Activated CD4-positive, alpha-beta T cell treated with anti-CD3 and anti-CD28 coated beads, Interleukin-2, amount 10 ng/mL, durations not matched to agents 7 days and 5 days (primary cell): ENCODE data around the gene PPHLN1. TPM values are rescaled to one million over a fixed set of nuclear protein-coding genes. Genes with fewer than 3 reads are reported as not detected.

Experiments
- CTCF ChIA-PET: fragments of 350-600 bp; sonication (Branson Sonifier 250); formaldehyde crosslinking; loops from one replicate; lab custom pipeline; 2021; ENCODE audit warnings: antibody characterized with exemption; lab: Charles Lee
- POLR2A ChIA-PET: fragments of 350-600 bp; sonication (Branson Sonifier 250); formaldehyde crosslinking; loops from one replicate; lab custom pipeline; 2021; ENCODE audit warnings: antibody characterized with exemption; lab: Charles Lee
- DNase-seq: peaks from one replicate; pipeline ENCODE4 v3.0.0-alpha.2; 2020
- H3K27ac Mint-ChIP-seq: one replicate; pipeline ENCODE4 v1.8.0; 2021; ENCODE audit warnings: mild to moderate bottlenecking, moderate library complexity, mixed read lengths
- H3K27me3 Mint-ChIP-seq: one replicate; pipeline ENCODE4 v1.8.0; 2021; ENCODE audit warnings: mixed read lengths
- H3K36me3 Mint-ChIP-seq: one replicate; pipeline ENCODE4 v1.8.0; 2021; ENCODE audit warnings: low read depth, mixed read lengths
- H3K4me1 Mint-ChIP-seq: one replicate; pipeline ENCODE4 v1.8.0; 2021; ENCODE audit warnings: mixed read lengths
- H3K4me3 Mint-ChIP-seq: one replicate; pipeline ENCODE4 v1.8.0; 2021; ENCODE audit warnings: mild to moderate bottlenecking, moderate library complexity, mixed read lengths
- H3K9me3 Mint-ChIP-seq: one replicate; pipeline ENCODE4 v1.8.0; 2021; ENCODE audit warnings: mixed read lengths
- total RNA-seq, 2 experiments: library from RNA; stranded (reverse); gene quantifications; one replicate each; pipeline ENCODE4 v1.2.3, GENCODE V29; 2021

The PPHLN1 gene
- total RNA-seq, 2 experiments from 2014 or later, result 83.5 to 84.0 TPM

DNA sequence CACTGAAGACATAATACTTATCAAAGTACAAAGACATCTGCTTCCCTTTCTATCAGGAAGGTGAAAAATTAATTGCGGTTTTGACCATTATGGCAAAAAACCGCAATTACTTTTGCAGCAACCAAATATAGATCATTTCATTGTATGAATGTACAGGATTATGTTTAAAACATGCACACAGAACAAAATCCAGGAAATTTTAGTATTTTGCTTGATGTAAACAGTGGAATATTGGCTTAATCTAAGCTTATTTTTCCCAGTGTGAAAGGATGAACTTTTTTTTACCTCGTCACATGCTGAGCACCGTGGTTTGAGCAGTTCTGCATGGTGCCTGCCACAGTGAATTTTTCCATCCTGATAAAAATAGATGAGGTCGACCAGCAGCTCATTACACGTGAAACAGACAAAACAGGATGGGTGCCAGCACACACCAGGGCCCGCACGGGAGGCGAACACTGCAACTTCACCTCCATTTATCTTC lies 142.4 kb downstream of the PPHLN1 start:
- POLR2A ChIA-PET, result no interaction called here
- Mint-ChIP-seq H3K4me1 (peaks cover 20% of the 10 kb centered on the region), H3K4me3 (no peak overlapping the region), H3K27ac (no peak overlapping the region), H3K27me3 (peaks cover 16% of the 10 kb centered on the region), H3K9me3 (no peaks in the 10 kb centered on the region), H3K36me3 (no peaks in the 10 kb centered on the region)
- CTCF ChIA-PET, result interaction anchor here (1.0 to 2.0 kb wide), 4 partner anchors 12 to 38 kb away, joined by 3 to 5 read pairs (median 4); no protein-coding TSS in a partner anchor
- DNase-seq, result no peak

DNA sequence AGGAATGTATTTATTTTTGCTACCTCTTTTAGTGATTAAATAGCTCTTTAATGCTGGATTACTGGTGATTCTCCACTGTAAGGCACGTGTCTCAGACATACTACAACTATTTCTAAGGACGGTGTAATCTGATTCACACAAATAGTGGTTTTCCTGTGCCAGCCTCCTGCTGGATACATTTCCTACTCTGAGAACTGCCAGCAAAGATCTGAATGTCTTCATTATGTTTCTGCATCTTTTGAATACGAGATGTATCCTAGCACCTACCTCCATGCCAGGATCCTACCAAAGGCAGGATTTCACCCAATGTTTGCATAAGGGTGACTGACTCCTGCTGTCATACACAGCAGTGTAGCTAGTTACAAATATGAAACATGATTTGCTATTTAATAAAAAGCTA lies 143.0 kb downstream of the PPHLN1 start:
- Mint-ChIP-seq H3K4me3 (peak overlapping the region; percentile 36), H3K27ac (peak overlapping the region; percentile 11), H3K27me3 (peaks cover 19% of the 10 kb centered on the region), H3K9me3 (no peaks in the 10 kb centered on the region), H3K4me1 (peaks cover 20% of the 10 kb centered on the region), H3K36me3 (no peaks in the 10 kb centered on the region)
- no peak for DNase-seq
- ChIA-PET CTCF (interaction anchor here (0.9 to 2.0 kb wide), 4 partner anchors 10 to 38 kb away, joined by 3 to 5 read pairs (median 4); no protein-coding TSS in a partner anchor), POLR2A (interaction anchor here (0.7 kb wide), 1 partner anchor 745 kb away, joined by 5 read pairs; no protein-coding TSS in a partner anchor)

DNA sequence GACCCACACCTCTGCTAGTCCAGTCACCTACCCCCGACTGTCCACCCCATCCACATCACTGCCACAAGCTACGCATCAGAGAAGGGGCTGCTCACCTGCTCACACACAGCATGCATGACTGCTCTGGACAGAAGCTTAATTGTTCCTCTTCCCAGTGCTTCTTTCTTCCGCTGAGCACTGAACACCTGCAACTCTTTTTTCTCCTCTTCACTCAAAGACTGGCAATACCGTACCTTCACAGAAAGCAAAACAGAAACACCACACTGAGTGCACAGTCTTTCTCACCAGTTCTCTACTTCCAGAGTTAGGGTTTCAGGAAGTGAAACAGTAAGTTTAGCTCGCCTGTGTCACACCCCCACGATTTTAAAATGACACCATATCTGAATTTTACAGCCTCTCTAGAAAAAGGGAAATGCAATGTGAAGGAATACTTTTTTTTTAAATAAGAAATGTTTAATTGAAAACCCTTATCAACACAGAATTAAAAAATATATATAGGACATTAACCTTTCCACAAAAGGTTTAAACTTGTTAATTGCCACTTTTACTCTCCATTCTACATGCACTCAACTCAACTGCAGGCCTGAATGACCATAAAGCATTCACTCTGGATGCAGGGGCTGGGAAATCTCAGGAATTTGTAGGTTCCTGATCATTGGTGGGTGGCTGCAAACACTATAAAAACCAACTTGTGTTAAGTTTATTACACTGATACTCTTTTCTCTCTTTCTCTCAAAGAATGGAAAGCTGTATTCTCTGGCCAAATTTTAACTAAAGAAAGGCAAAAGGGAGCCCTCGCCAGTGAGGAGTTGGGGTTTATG lies 143.6 kb downstream of the PPHLN1 start:
- ChIA-PET CTCF (interaction anchor here (0.9 to 2.0 kb wide), 4 partner anchors 8 to 38 kb away, joined by 3 to 5 read pairs (median 5); no protein-coding TSS in a partner anchor), POLR2A (interaction anchor here (0.7 kb wide), 1 partner anchor 746 kb away, joined by 5 read pairs; no protein-coding TSS in a partner anchor)
- Mint-ChIP-seq H3K9me3 (no peaks in the 10 kb centered on the region), H3K4me3 (peak overlapping the region; percentile 36), H3K27ac (peak overlapping the region; percentile 17), H3K27me3 (peaks cover 19% of the 10 kb centered on the region), H3K36me3 (no peaks in the 10 kb centered on the region), H3K4me1 (peaks cover 20% of the 10 kb centered on the region)
- peak; percentile 26 for DNase-seq

DNA sequence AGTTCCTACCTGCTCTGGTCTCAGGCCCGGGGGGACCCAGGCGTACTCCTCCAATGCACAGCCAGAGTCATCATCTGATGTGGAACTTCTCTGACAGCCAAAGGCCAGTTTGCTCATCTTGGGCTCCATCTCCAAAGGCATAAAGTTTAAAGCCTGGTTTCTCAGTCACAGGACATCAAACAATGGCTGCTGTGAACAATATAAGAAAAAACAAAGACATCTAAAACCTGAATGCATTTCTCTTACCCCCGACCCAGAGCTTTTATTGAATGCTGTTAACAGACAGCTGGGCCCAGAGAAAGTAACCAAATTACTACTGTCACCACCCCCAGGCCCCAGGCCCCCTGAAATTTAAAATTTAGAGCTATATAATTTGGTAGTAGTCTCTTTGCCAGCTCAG lies 146.4 kb downstream of the PPHLN1 start:
- Mint-ChIP-seq H3K27me3 (peaks cover 19% of the 10 kb centered on the region), H3K36me3 (no peaks in the 10 kb centered on the region), H3K9me3 (no peaks in the 10 kb centered on the region), H3K4me3 (no peak overlapping the region), H3K4me1 (peaks cover 20% of the 10 kb centered on the region), H3K27ac (no peak overlapping the region)
- ChIA-PET POLR2A (no interaction called here), CTCF (no interaction called here)
- no peak for DNase-seq

DNA sequence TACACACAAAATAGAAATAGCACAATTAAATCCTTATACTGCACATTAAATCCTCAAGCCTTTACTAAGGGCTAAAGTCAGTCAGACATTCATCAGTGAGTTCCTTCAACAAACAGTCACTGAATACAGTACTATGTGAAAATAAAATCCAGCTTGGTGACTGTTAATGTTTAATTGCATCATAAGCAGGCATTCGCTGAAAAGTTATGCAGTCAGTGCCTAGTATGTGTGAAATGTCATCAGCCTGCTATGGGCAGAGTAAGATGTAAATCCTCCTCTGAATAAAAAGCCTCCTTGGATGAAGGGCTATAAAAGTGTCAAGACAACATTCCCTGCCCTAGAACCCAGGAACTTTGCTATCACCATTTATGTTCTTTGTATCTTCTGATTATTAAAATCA lies 147.2 kb downstream of the PPHLN1 start:
- H3K27ac Mint-ChIP-seq, result no peak overlapping the region
- ChIA-PET CTCF (no interaction called here), POLR2A (no interaction called here)
- no peaks in the 10 kb centered on the region for H3K9me3 Mint-ChIP-seq
- peaks cover 20% of the 10 kb centered on the region for H3K27me3 Mint-ChIP-seq
- no peak for DNase-seq
- no peak overlapping the region for H3K4me3 Mint-ChIP-seq
- H3K4me1 Mint-ChIP-seq, result peaks cover 20% of the 10 kb centered on the region
- H3K36me3 Mint-ChIP-seq, result no peaks in the 10 kb centered on the region

DNA sequence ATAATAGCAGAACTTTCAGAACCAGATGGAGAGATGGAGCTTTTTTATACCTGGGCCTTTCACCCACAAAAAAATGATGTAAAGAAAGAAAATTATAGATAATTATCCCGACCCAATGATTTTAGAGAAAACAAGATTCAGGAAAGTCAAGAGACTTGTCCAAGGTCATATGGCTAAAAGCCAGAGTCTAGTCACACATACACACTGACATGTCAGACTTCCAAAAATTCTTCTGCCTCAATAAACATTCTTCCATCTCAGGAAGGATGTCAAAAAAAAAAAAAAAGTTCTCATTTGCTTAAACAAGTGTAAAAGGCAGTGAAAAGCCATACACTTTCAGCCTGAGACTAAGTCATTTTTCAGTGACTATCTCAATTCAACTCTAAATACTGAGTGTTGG lies 147.6 kb downstream of the PPHLN1 start:
- H3K9me3 Mint-ChIP-seq, result no peaks in the 10 kb centered on the region
- ChIA-PET CTCF (no interaction called here), POLR2A (no interaction called here)
- no peak for DNase-seq
- no peaks in the 10 kb centered on the region for H3K36me3 Mint-ChIP-seq
- no peak overlapping the region for H3K4me3 Mint-ChIP-seq
- no peak overlapping the region for H3K27ac Mint-ChIP-seq
- H3K27me3 Mint-ChIP-seq, result peaks cover 23% of the 10 kb centered on the region
- peaks cover 16% of the 10 kb centered on the region for H3K4me1 Mint-ChIP-seq

DNA sequence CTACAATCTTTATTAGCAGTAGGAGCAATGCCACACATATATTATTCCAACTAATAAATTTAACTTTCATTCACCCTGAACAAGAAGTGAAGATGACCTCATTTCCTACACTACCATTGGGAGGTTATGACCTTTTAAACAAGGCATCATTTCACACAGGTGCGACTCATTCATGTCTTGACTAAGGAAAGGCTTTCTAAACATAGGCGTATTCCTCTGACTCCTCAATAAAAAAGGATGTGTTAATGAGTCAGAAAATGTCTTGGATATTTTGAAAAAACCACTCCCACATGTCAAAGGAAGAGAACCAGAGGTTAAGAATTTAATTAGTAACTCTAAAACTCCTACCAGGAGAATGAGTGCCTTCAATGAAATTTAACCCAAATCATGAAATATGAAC lies 148.4 kb downstream of the PPHLN1 start:
- ChIA-PET POLR2A (no interaction called here), CTCF (no interaction called here)
- Mint-ChIP-seq H3K36me3 (no peaks in the 10 kb centered on the region), H3K4me1 (peaks cover 7% of the 10 kb centered on the region), H3K9me3 (no peaks in the 10 kb centered on the region), H3K4me3 (no peak overlapping the region), H3K27me3 (peaks cover 27% of the 10 kb centered on the region), H3K27ac (no peak overlapping the region)
- DNase-seq, result no peak

DNA sequence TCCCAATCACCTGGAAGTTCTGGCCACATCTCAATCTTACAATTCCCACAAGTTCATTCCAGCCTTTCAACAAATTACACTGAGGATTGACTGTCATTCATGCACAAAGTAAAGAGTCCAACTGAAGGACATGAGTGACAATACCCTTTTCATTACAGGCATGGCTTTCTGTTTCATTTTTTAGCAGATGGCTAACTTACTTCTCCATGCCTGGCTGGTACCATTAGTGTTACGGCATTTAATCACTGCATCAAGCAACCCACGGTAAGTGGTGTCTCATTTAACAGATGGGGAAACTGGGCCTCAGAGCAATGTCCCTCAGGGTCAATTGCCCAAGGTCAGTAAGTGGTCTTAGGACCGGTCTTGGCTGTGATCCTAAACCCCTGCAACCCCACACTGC lies 149.1 kb downstream of the PPHLN1 start:
- CTCF ChIA-PET, result no interaction called here
- peaks cover 1% of the 10 kb centered on the region for H3K4me1 Mint-ChIP-seq

DNA sequence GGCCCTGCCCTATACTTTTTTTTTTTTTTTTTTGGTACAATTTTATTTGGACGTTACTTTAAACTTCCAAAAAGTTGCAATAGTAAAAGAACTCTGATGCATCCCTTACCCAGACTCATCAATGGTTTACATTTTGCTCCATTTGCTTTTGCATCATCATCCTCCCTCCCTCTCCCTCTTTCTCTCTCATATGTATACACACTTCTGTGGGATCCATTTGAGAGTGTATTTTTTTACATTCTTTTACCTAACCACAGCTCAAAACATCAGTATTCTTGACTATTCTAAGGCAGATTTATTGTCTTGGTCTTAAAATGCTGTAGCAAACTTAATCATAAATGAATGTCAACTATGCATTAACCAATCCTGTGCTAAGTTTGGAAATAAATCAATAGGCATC lies 152.0 kb downstream of the PPHLN1 start:
- ChIA-PET POLR2A (no interaction called here), CTCF (no interaction called here)
- Mint-ChIP-seq H3K27ac (no peak overlapping the region), H3K27me3 (peaks cover 44% of the 10 kb centered on the region), H3K9me3 (no peaks in the 10 kb centered on the region), H3K4me3 (no peak overlapping the region), H3K36me3 (no peaks in the 10 kb centered on the region), H3K4me1 (peaks cover 3% of the 10 kb centered on the region)
- no peak for DNase-seq

More for the DNA sequence above, 149.1 kb downstream of the PPHLN1 start:
- H3K27ac Mint-ChIP-seq, result no peak overlapping the region
- no peaks in the 10 kb centered on the region for H3K36me3 Mint-ChIP-seq
- peaks cover 30% of the 10 kb centered on the region for H3K27me3 Mint-ChIP-seq
- no peak overlapping the region for H3K4me3 Mint-ChIP-seq
- POLR2A ChIA-PET, result interaction anchor here (0.6 kb wide), 1 partner anchor 15 kb away, joined by 3 read pairs; no protein-coding TSS in a partner anchor
- no peak for DNase-seq
- H3K9me3 Mint-ChIP-seq, result no peaks in the 10 kb centered on the region

DNA sequence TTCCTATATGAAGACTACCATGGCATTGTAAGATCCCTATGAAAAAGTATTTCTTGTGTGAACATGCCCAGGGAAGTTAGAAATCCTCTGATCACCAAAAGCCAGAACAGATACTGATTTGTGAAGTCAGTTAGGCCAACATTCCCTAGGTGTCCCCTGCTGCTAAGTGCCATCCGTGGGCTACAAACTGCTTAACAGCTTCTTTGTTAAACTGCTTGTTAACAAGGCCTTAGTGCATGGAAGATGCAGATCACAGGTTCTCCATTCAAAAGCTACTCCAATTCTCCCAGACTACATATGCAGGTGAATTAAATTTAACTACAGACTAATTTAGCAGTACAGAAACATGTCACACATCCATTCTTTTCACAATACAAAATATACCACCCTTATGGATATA lies 155.4 kb downstream of the PPHLN1 start:
- H3K9me3 Mint-ChIP-seq, result no peaks in the 10 kb centered on the region
- H3K36me3 Mint-ChIP-seq, result no peaks in the 10 kb centered on the region
- no peak for DNase-seq
- peaks cover 68% of the 10 kb centered on the region for H3K27me3 Mint-ChIP-seq
- POLR2A ChIA-PET, result no interaction called here
- no peak overlapping the region for H3K27ac Mint-ChIP-seq
- peaks cover 12% of the 10 kb centered on the region for H3K4me1 Mint-ChIP-seq
- no peak overlapping the region for H3K4me3 Mint-ChIP-seq
- CTCF ChIA-PET, result interaction anchor here (1.1 to 1.4 kb wide), 2 partner anchors 13 to 43 kb away, joined by 3 to 5 read pairs; no protein-coding TSS in a partner anchor

DNA sequence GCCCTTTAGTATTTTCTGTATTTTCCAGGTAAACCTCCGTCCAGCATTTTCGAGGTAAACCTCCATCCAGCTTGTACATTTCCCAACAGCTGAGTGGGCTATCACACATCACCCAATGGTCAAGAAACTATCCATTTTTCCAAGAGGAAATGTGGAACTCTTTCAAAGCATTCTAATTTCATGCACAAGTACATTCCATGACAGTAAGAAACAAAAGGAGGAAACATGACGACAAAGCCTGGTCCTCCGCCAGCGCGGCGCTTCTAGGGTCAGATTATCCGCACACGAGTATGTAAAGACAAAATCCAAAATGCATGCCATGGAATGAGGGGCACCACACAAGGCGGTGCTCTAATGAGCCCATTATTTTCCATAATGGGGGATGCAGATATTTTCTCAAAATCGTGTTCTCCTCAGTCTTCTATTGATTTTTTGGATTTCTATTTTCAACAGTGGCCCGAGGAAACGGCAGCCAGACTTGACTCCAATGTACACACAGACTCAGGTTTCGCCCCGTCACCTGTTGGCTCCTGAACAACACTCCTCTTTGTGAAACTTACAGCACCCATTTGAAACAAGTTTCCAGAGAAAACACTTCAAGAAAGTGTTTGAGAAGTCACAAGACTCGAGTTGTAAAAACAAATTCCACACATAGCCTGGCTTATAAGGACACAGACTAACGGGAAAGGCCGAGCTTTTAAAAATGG lies 156.2 kb downstream of the PPHLN1 start:
- CTCF ChIA-PET, result interaction anchor here (0.6 to 1.6 kb wide), 7 partner anchors 9 to 197 kb away, joined by 3 to 5 read pairs (median 3); no protein-coding TSS in a partner anchor
- Mint-ChIP-seq H3K9me3 (no peaks in the 10 kb centered on the region), H3K36me3 (no peaks in the 10 kb centered on the region), H3K4me1 (peaks cover 12% of the 10 kb centered on the region), H3K27ac (no peak overlapping the region), H3K27me3 (peaks cover 76% of the 10 kb centered on the region), H3K4me3 (peak overlapping the region; percentile 43)
- POLR2A ChIA-PET, result no interaction called here
- no peak for DNase-seq

DNA sequence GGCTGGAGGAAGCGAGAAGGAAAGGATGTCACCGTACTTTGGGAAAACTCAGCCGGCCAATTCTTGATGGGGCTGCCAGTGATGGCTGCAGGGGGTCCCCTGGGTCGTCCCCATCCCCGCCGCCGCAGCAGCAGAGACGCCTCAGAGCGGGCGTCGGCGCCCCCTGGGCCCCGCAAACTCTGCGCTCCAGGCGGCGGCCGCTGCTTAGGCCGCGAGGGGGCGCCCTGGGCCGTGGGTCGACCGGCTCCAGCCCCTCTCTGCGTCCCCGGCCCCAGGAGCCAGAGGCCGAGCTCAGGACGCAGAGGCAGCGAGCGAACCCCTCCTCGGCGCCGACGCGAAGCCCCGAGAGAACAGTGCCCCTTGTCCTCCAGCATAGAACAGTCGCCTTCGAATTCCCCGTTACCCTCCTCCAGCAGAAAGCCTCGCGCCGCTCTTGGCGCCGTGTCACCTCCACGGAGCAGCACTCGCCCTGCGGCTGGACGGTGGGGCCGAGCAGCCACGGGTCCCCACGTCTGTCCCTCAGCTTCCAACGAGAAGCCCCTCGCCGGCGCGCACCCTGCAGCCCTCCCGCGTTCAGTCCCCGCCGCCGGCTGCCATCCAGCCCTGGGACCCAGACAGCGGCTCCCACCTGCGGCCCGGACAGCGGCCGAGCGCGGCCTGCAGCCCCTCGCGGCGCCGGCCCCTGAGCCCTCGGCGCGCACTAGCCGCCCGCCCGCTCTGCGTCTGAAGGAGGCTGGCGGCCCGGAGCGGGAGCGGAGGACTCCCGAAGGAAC lies 157.0 kb downstream of the PPHLN1 start:
- Mint-ChIP-seq H3K27me3 (peaks cover 80% of the 10 kb centered on the region), H3K36me3 (no peaks in the 10 kb centered on the region), H3K4me3 (peak overlapping the region; percentile 58), H3K9me3 (no peaks in the 10 kb centered on the region), H3K4me1 (peaks cover 12% of the 10 kb centered on the region), H3K27ac (no peak overlapping the region)
- POLR2A ChIA-PET, result no interaction called here
- CTCF ChIA-PET, result interaction anchor here (0.6 to 1.6 kb wide), 7 partner anchors 9 to 197 kb away, joined by 3 to 5 read pairs (median 3); no protein-coding TSS in a partner anchor
- peak; percentile 41 for DNase-seq
